CD4-positive, alpha-beta memory T cell (primary cell): ENCODE data around the gene SGCA. TPM values are rescaled to one million over a fixed set of nuclear protein-coding genes. Genes with fewer than 3 reads are reported as not detected.
A peak's percentile ranks its signal among the peaks of the same experiment; 100 is the strongest.

Experiments used
- CTCF ChIA-PET: fragments of 350-600 bp; sonication (Branson Sonifier 250); formaldehyde crosslinking; loops from one replicate; lab custom pipeline; 2021; ENCODE audit warnings: inconsistent platforms; ENCODE audit not compliant: partially characterized antibody; lab: Charles Lee
- POLR2A ChIA-PET: fragments of 350-600 bp; sonication (Branson Sonifier 250); formaldehyde crosslinking; loops from one replicate; lab custom pipeline; 2021; ENCODE audit not compliant: partially characterized antibody; lab: Charles Lee
- DNase-seq, 5 donors: peaks; one replicate each; pipeline versions ENCODE4 v3.0.0 to v3.0.0-alpha.2; 2020 to 2022; ENCODE audit warnings: mixed read lengths in 1 of 5
- H3K27ac ChIP-seq: one replicate; pipeline ENCODE4 v1.7.0; 2013; ENCODE audit warnings: low read depth, low read length
- H3K27me3 ChIP-seq: 2 replicates; pipeline ENCODE4 v1.7.0; 2013; ENCODE audit warnings: mild to moderate bottlenecking, low read length, moderate library complexity; ENCODE audit not compliant: insufficient read depth
- H3K36me3 ChIP-seq: 2 replicates; pipeline ENCODE4 v1.7.0; 2013; ENCODE audit warnings: mild to moderate bottlenecking, low read length, moderate library complexity; ENCODE audit not compliant: insufficient read depth
- H3K4me1 ChIP-seq: 2 replicates; pipeline ENCODE4 v1.7.0; 2013; ENCODE audit warnings: mild to moderate bottlenecking, low read length, moderate library complexity; ENCODE audit not compliant: insufficient read depth
- H3K4me3 ChIP-seq, 2 donors: one replicate each; pipeline ENCODE4 v1.7.0; 2013; ENCODE audit warnings: low read length in 2 of 2, mild to moderate bottlenecking in 1 of 2
- H3K9me3 ChIP-seq, 2 donors: one replicate each; pipeline ENCODE4 v1.7.0; 2013; ENCODE audit warnings: low read length in 2 of 2, control low read depth in 1 of 2; ENCODE audit not compliant: control insufficient read depth in 1 of 2
- H3K27ac Mint-ChIP-seq, 7 donors: one replicate each; pipeline ENCODE4 v1.8.0; 2020 to 2021; ENCODE audit warnings: mixed read lengths in 7 of 7, mild to moderate bottlenecking in 6 of 7, inconsistent platforms in 3 of 7, moderate library complexity in 3 of 7
- H3K27me3 Mint-ChIP-seq, 2 donors: one replicate each; pipeline ENCODE4 v1.8.0; 2020 to 2021; ENCODE audit warnings: mixed read lengths in 2 of 2
- H3K36me3 Mint-ChIP-seq, 2 donors: one replicate each; pipeline ENCODE4 v1.8.0; 2020 to 2021; ENCODE audit warnings: mixed read lengths in 2 of 2, inconsistent platforms in 1 of 2, mild to moderate bottlenecking in 1 of 2
- H3K4me1 Mint-ChIP-seq, 4 donors: one replicate each; pipeline ENCODE4 v1.8.0; 2020 to 2021; ENCODE audit warnings: mixed read lengths in 4 of 4, mild to moderate bottlenecking in 1 of 4
- H3K4me3 Mint-ChIP-seq, 8 donors: one replicate each; pipeline ENCODE4 v1.8.0; 2020 to 2021; ENCODE audit warnings: mixed read lengths in 8 of 8, mild to moderate bottlenecking in 7 of 8, moderate library complexity in 6 of 8, inconsistent platforms in 3 of 8
- H3K9me3 Mint-ChIP-seq, 8 donors: one replicate each; pipeline ENCODE4 v1.8.0; 2020 to 2021; ENCODE audit warnings: mixed read lengths in 8 of 8, mild to moderate bottlenecking in 5 of 8, inconsistent platforms in 3 of 8, moderate library complexity in 1 of 8
- intact Hi-C: fragments of 100-400 bp; cut with micrococcal nuclease; formaldehyde crosslinking; loops from one replicate; pipeline ENCODE4 v1.15.1; 2023
- polyA plus RNA-seq, 2 donors: library from polyadenylated mRNA; unstranded; fragments of 300-500 nt; fragmentation: Illumina TruSeq; gene quantifications; one replicate each; pipeline ENCODE4 v1.2.3, GENCODE V29; 2021
- total RNA-seq, 2 experiments: library from RNA; stranded (reverse); gene quantifications; one replicate each; pipeline ENCODE4 v1.2.3, GENCODE V29; 2021

SGCA gene
- total and polyA plus RNA-seq, 4 experiments from 2014 or later, result not detected

DNA sequence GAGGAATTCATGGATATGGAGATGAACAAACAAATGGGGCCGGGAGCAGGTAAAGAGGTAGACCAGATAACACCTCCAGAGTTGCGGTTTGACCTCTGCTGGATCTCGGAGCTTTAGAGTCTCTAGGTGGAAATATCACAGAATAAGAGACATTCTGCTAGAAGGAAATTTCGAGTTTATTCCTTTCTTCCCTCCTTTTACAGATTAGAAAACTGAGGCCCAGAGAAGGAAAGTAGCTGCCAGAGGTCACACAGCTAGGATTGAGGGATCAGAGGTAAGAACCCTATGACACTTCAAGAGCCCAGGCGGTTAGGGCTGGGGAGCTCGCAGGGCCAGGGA, 43.3 kb downstream of the SGCA start:
- no peak overlapping the region for H3K4me3 ChIP-seq
- no peak overlapping the region for H3K27ac ChIP-seq
- peaks cover 4% of the 10 kb centered on the region for H3K27me3 ChIP-seq
- no peaks in the 10 kb centered on the region for H3K36me3 Mint-ChIP-seq
- no peaks in the 10 kb centered on the region for H3K9me3 ChIP-seq
- ChIA-PET POLR2A (no interaction called here), CTCF (interaction anchor here (1.6 kb wide), 1 partner anchor 9 kb away, joined by 13 read pairs; the partner anchor contains the start of gene COL1A1)
- peaks cover 0 to 1% (median 0%) of the 10 kb centered on the region in 8 donors for H3K9me3 Mint-ChIP-seq
- no peaks in the 10 kb centered on the region for H3K36me3 ChIP-seq
- intact Hi-C loops, result no loop called here
- H3K27ac Mint-ChIP-seq, result no peak overlapping the region
- no peak overlapping the region for H3K4me3 Mint-ChIP-seq
- DNase-seq, result no peak
- peaks cover 35 to 55% of the 10 kb centered on the region in 2 donors for H3K27me3 Mint-ChIP-seq
- H3K4me1 Mint-ChIP-seq, result peaks cover 0 to 13% (median 5%) of the 10 kb centered on the region in 4 donors
- H3K4me1 ChIP-seq, result peaks cover 6% of the 10 kb centered on the region

DNA sequence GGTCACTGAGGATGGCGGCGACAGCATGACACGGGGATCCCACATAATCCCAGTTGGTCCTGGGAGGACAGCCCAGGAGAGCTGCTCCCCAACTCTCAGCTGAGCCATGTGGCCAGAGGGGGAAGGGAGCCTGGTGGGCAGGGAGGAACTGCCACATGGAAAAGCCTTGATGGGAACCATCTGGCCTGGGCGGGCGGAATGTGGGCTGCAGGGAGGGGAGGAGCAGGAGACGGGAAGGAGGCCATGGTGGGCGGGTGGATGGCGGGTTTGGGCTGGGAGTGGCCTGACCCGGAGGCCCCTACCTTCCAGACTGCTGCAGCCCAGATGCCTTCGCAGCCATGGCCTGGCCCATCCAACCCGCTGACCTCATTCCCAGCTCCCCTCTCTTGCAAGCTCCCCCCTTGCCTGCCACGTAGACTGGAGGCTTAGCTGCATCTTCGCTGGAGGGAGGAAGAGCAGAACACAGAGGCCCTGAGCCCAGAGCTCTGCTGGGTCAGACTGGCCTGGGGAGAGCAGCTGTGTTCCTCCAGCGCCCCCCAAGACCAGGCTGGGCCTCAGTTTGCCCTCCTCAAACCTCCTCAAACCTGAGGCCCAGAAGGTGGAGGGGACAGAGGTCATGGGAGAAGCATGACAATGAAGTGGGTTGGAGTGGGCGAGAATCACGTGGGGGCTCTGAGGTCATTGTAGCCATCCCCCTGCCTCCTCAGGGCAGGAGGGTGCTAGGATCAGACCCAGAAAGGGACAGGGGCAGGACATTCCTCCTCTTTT, 43.9 kb downstream of the SGCA start:
- Mint-ChIP-seq H3K4me1 (peaks cover 0 to 18% (median 5%) of the 10 kb centered on the region in 4 donors), H3K27ac (no peak overlapping the region), H3K27me3 (peaks cover 35 to 55% of the 10 kb centered on the region in 2 donors), H3K36me3 (no peaks in the 10 kb centered on the region), H3K9me3 (peaks cover 0 to 1% (median 0%) of the 10 kb centered on the region in 8 donors), H3K4me3 (no peak overlapping the region)
- DNase-seq, result peak in 1 of 5 donors; percentile 25
- Histone ChIP-seq H3K4me3 (no peak overlapping the region), H3K9me3 (no peaks in the 10 kb centered on the region), H3K27ac (no peak overlapping the region), H3K27me3 (peaks cover 4% of the 10 kb centered on the region), H3K4me1 (peaks cover 6% of the 10 kb centered on the region), H3K36me3 (no peaks in the 10 kb centered on the region)
- intact Hi-C loops, result no loop called here
- CTCF ChIA-PET, result interaction anchor here (1.6 kb wide), 1 partner anchor 9 kb away, joined by 13 read pairs; the partner anchor contains the start of gene COL1A1
- POLR2A ChIA-PET, result no interaction called here

DNA sequence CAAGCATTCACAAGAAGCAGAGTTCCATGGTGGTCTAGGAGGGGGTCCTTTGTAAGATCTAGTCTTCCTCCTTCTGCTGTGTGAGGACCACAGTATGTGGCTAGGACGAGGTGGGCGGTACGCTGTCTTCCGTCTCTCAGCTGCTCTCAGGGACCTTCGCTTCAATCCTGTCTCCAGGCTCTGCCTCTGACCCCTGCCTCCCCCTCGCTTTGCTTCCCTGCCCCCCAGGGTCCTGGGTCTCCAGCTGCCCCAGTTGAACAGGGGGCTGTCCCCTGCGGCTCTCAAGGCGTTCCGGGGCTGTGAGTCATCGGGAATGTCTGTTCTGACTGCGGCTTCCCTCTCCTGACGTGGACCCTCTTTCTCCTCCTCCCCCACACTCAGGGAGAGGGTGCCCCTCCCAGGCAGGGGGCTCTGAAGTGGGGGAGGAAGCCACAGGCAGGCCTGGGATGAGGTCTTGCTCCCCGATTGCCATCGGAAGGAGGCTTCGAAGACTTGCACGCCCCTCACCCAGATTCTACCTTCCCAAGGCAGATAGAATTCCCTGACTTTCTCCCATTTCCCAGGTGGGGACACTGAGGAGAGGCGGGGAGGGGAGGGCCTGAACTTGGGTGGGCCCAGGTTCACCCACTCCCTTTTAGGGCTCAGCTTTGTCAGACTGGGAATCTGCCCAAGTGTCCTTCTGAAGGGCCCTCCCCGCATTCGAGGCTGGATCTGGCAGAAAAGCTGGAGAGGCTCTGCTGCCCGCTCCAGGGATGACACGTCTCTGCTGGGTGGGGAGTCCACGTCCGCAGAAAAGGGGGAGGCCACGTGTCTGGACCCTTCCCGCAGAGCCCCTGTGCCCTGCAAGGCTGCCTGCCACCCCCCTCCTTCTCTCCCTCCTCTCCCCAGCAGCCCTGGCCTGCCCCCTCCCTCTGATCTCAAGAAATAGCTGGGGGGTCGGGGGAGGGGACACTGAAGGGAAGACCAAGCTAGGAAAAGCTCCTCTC, 44.7 kb downstream of the SGCA start:
- H3K9me3 ChIP-seq, result no peaks in the 10 kb centered on the region
- Mint-ChIP-seq H3K4me3 (no peak overlapping the region), H3K9me3 (peaks cover 0 to 1% (median 0%) of the 10 kb centered on the region in 8 donors), H3K27ac (no peak overlapping the region), H3K4me1 (peaks cover 0 to 22% (median 4%) of the 10 kb centered on the region in 4 donors), H3K27me3 (peaks cover 27 to 46% of the 10 kb centered on the region in 2 donors), H3K36me3 (no peaks in the 10 kb centered on the region)
- H3K27me3 ChIP-seq, result peaks cover 4% of the 10 kb centered on the region
- no peak for DNase-seq
- no peak overlapping the region for H3K27ac ChIP-seq
- H3K4me1 ChIP-seq, result peaks cover 6% of the 10 kb centered on the region
- ChIA-PET POLR2A (no interaction called here), CTCF (interaction anchor here (1.6 to 4.9 kb wide), 2 partner anchors 9 to 10 kb away, joined by 13 to 31 read pairs; partner anchors contain the start of gene COL1A1)
- no peak overlapping the region for H3K4me3 ChIP-seq
- intact Hi-C loops, result no loop called here
- no peaks in the 10 kb centered on the region for H3K36me3 ChIP-seq

DNA sequence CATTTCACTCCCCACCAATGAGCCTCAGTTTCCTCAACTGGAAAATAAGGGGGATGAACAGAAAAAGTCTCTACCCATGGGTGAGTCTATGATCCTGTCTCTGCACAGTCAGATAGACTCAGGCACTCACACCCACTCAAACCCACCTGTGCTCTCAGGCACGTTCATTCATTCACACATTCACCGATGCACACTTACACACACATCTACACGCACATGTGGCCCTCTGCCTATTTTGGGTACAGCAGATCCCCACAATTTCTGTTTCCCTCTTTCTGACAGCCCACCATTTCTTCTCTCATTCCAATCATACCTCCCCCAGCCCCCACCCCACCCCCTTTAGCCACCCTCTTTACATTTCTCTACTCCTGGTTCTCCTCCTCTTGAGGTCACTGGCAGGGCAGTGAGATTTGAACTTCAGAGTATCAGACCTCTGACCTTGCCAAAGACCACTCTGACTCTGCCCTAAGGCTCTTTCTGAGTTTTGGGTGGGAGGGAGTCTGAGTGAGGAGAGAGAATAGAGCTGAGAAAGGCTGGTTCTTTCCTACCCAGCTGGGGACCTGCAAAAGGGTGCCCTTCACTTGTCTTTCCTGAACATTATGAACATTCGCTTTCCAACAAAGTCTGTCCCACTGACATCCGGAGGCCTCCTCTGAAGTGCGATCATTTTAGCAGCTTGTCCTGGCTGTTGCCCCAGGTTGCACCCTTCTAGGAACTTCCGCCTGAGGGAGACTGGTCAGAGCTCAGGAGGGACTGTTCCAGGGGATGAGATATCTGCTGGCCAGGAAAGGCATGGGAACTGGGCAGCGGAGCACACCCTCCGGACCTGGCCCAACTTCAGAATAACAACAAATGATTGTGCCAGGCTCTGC, 45.7 kb downstream of the SGCA start:
- H3K4me1 ChIP-seq, result peaks cover 6% of the 10 kb centered on the region
- H3K27ac ChIP-seq, result no peak overlapping the region
- ChIA-PET CTCF (interaction anchor here (1.2 to 4.9 kb wide), 2 partner anchors 10 to 49 kb away, joined by 3 to 31 read pairs; partner anchors contain the start of gene COL1A1), POLR2A (no interaction called here)
- Mint-ChIP-seq H3K36me3 (no peaks in the 10 kb centered on the region), H3K27ac (peak overlapping the region in 1 of 7 donors; percentile 25), H3K4me1 (peaks cover 0 to 22% (median 4%) of the 10 kb centered on the region in 4 donors), H3K9me3 (peaks cover 0 to 1% (median 0%) of the 10 kb centered on the region in 8 donors), H3K4me3 (no peak overlapping the region), H3K27me3 (peaks cover 25 to 41% of the 10 kb centered on the region in 2 donors)
- no peak overlapping the region for H3K4me3 ChIP-seq
- intact Hi-C loops, result no loop called here
- peaks cover 4% of the 10 kb centered on the region for H3K27me3 ChIP-seq
- H3K36me3 ChIP-seq, result no peaks in the 10 kb centered on the region
- H3K9me3 ChIP-seq, result no peaks in the 10 kb centered on the region
- DNase-seq, result no peak

DNA sequence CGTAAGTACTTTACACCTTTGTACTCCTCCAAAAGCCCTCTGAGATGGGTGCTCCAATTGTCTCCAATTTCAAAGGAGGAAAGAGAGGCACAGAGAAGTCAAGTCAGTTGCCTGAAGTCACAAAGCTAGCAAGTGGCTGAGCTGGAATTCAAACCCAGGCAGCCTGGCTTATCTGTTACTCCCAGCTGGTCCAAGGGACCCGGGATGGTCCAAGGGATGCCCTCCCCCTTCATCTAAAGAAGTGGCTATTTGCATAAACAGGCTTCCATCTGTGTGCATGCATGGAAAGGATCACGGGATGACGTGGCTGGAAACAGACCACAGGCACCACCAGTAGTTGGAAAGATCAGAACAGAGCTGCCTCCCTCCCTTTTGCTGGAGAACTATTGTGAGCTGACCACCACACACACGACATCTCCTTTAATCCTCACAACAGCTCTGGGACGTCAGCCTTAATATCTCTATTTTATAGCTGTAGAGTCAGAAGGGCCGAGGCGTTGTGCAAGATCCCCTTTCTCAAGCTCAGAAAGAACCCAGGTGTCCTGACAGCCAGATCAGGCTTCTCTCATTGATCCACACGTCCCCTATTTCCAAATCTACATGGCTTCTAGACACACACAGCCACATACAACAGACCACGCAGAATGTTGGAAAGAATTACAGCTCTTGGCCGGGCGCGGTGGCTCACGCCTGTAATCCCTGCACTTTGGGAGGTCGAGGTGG, 46.5 kb downstream of the SGCA start:
- no peak for DNase-seq
- no peaks in the 10 kb centered on the region for H3K36me3 Mint-ChIP-seq
- CTCF ChIA-PET, result interaction anchor here (0.8 to 4.9 kb wide), 3 partner anchors 11 to 61 kb away, joined by 3 to 31 read pairs (median 3); partner anchors contain the start of genes COL1A1 and TMEM92
- H3K27me3 Mint-ChIP-seq, result peaks cover 20 to 34% of the 10 kb centered on the region in 2 donors
- no peaks in the 10 kb centered on the region for H3K36me3 ChIP-seq
- intact Hi-C loops, result no loop called here
- H3K4me3 ChIP-seq, result no peak overlapping the region
- peaks cover 0 to 1% (median 0%) of the 10 kb centered on the region in 8 donors for H3K9me3 Mint-ChIP-seq
- POLR2A ChIA-PET, result no interaction called here
- H3K4me1 Mint-ChIP-seq, result peaks cover 0 to 22% (median 4%) of the 10 kb centered on the region in 4 donors
- H3K4me3 Mint-ChIP-seq, result no peak overlapping the region
- peaks cover 6% of the 10 kb centered on the region for H3K4me1 ChIP-seq
- H3K9me3 ChIP-seq, result no peaks in the 10 kb centered on the region
- peak overlapping the region in 2 of 7 donors; percentile 17 to 22 for H3K27ac Mint-ChIP-seq
- peaks cover 3% of the 10 kb centered on the region for H3K27me3 ChIP-seq
- H3K27ac ChIP-seq, result no peak overlapping the region
